Endothelial cell (in vitro differentiated cells): ENCODE results near the gene BCDIN3D. TPM values are rescaled to one million over a fixed set of nuclear protein-coding genes. Genes with fewer than 3 reads are reported as not detected.
A peak's percentile ranks its signal among the peaks of the same experiment; 100 is the strongest.

Source experiments
- DNase-seq: peaks from one replicate; pipeline ENCODE4 v3.0.0; 2021; ENCODE audit warnings: low spot score
- H3K27ac Mint-ChIP-seq: one replicate; pipeline ENCODE4 v1.8.0; 2021; ENCODE audit warnings: mixed read lengths, inconsistent platforms; ENCODE audit not compliant: unreplicated experiment
- H3K27me3 Mint-ChIP-seq: one replicate; pipeline ENCODE4 v1.8.0; 2021; ENCODE audit warnings: mild to moderate bottlenecking, moderate library complexity, mixed read lengths, inconsistent platforms; ENCODE audit not compliant: unreplicated experiment
- H3K36me3 Mint-ChIP-seq: one replicate; pipeline ENCODE4 v1.8.0; 2021; ENCODE audit warnings: mild to moderate bottlenecking, low read depth, mixed read lengths, inconsistent platforms; ENCODE audit not compliant: unreplicated experiment
- H3K4me1 Mint-ChIP-seq: one replicate; pipeline ENCODE4 v1.8.0; 2021; ENCODE audit warnings: mild to moderate bottlenecking, mixed read lengths, inconsistent platforms; ENCODE audit not compliant: unreplicated experiment
- H3K4me3 Mint-ChIP-seq: one replicate; pipeline ENCODE4 v1.8.0; 2021; ENCODE audit warnings: mild to moderate bottlenecking, mixed read lengths, inconsistent platforms; ENCODE audit not compliant: unreplicated experiment
- H3K9me3 Mint-ChIP-seq: one replicate; pipeline ENCODE4 v1.8.0; 2021; ENCODE audit warnings: mixed read lengths, inconsistent platforms; ENCODE audit not compliant: unreplicated experiment
- long read RNA-seq: library from polyadenylated mRNA; unstranded; transcript quantifications from one replicate; pipeline ENCODE4 v2.0.0, GENCODE V29; 2020; ENCODE audit not compliant: unreplicated experiment
- total RNA-seq: library from RNA; stranded (reverse); fragmentation: NEBNext Ultra II Directional; extraction: Animal tissue kit (Norgen Biotek cat#: 25700); gene quantifications from one replicate; pipeline ENCODE4 v1.2.1, GENCODE V29; 2021; ENCODE audit not compliant: unreplicated experiment
- TF ChIP-seq, protein P1 (sequence below): fragments of 200-600 bp; sonication (generic); IDR thresholded peaks from one replicate; pipeline ENCODE4 v1.5.0; 2021; ENCODE audit warnings: antibody characterized with exemption; ENCODE audit not compliant: unreplicated experiment

BCDIN3D gene, protein sequence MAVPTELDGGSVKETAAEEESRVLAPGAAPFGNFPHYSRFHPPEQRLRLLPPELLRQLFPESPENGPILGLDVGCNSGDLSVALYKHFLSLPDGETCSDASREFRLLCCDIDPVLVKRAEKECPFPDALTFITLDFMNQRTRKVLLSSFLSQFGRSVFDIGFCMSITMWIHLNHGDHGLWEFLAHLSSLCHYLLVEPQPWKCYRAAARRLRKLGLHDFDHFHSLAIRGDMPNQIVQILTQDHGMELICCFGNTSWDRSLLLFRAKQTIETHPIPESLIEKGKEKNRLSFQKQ
- 2.6 TPM for total RNA-seq
- long read RNA-seq, partial matches to known transcripts, result 0 of 2 reads
- long read RNA-seq, other reads (novel, unspliced or antisense), result 0 of 2 reads

DNA sequence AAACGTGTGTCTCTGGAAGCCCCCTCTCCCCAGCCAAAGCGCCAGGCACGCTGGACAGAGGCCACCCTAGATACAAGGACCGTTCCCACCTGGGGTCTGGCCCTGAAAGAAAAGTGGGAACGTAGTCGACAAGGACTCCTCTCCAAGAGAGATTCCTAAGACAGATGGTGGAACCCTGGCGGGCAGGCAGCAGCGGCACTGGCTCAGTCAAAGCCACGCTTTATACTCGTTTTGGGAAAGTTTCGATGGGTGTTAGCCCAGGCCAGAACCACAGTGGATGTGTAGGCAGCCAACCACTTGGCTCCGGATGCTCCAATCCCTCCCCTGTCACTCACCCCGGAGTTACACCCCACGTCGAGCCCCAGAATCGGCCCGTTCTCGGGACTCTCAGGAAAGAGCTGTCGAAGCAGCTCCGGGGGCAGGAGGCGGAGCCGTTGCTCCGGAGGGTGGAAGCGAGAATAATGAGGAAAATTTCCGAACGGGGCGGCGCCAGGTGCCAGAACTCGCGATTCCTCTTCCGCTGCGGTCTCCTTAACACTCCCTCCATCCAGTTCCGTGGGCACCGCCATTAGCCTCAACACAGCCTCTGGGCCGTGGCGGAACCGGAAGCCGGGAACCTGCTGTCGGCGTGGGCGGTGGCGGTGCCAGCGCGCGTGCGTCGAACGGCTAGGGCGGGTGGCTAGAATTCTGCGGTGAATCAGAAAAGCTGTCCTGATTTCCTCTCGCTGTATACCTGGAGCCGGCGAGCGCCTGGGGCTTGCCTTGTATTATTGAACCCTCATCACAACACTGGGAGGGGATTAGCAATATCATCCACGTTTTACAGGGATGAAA is at the start of gene BCDIN3D:
Gene BCDIN3D (minus strand): TSS at position 588 of the 834 bp plus-strand sequence. CDS start 19 bp downstream, at position 569.
- TF ChIP-seq, protein P1, sequence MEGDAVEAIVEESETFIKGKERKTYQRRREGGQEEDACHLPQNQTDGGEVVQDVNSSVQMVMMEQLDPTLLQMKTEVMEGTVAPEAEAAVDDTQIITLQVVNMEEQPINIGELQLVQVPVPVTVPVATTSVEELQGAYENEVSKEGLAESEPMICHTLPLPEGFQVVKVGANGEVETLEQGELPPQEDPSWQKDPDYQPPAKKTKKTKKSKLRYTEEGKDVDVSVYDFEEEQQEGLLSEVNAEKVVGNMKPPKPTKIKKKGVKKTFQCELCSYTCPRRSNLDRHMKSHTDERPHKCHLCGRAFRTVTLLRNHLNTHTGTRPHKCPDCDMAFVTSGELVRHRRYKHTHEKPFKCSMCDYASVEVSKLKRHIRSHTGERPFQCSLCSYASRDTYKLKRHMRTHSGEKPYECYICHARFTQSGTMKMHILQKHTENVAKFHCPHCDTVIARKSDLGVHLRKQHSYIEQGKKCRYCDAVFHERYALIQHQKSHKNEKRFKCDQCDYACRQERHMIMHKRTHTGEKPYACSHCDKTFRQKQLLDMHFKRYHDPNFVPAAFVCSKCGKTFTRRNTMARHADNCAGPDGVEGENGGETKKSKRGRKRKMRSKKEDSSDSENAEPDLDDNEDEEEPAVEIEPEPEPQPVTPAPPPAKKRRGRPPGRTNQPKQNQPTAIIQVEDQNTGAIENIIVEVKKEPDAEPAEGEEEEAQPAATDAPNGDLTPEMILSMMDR, result no peak
- Mint-ChIP-seq H3K36me3 (no peaks in the 10 kb centered on the region), H3K9me3 (no peaks in the 10 kb centered on the region), H3K4me1 (peaks cover 18% of the 10 kb centered on the region), H3K4me3 (peak within 1 kb of the TSS; percentile 93), H3K27ac (peak within 1 kb of the TSS; percentile 90), H3K27me3 (peaks cover 5% of the 10 kb centered on the region)
- peak; percentile 78 for DNase-seq

DNA sequence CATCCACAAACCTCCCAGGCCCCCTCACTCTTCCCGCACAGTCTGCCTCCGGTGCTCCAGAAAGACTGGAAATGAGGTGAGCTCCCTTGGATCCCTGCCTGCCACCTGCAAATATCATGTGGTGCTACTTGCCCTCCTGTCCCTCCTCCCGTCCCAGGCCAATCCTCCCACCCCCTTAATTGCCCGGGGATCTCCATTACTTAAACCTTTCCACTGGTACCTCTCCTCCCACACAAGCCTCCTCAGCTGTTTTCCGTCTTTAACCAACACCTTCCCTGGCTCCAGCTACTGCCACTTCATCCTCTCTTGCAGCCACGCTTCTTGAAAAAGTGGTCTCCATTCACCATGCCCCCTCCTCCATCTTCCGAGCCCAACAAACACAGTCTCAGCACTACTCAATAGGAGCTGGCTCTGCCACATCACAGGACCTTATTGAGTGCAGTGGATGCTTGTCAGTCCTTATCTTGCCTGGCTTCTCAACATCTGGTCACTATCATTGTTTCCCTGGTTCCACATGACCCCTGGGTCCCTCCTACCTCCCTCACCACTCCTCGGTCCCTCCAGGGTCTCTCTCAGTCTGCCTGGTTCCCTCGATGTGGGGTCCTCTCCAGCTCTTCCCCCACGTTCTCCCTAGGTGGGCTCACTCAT is 49.3 kb upstream of the BCDIN3D start:
- Mint-ChIP-seq H3K9me3 (no peaks in the 10 kb centered on the region), H3K27me3 (peaks cover 14% of the 10 kb centered on the region), H3K4me3 (no peak overlapping the region), H3K36me3 (peaks cover 6% of the 10 kb centered on the region), H3K4me1 (peaks cover 12% of the 10 kb centered on the region), H3K27ac (peak overlapping the region; percentile 49)
- TF ChIP-seq, protein P1, result no peak
- no peak for DNase-seq

DNA sequence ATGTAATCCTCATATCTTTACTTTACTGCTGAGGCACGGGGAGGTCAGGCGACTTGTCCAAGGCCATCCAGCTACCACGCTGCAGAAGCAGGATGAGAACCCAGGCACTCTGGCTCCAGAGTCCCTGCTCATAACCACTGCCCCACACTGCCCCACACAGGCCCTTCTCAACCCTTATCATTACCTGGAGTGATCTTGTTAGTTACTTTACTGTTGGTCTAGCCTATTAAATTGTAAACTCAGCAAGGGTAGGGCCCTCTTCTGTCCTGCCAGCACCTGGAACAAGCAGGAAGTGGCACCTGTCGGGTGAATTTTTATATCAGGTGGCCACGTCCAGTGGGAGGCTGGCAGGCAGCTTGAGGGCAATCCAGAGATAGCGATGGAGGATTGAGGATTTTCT is 48.6 kb upstream of the BCDIN3D start:
- no peak overlapping the region for H3K4me3 Mint-ChIP-seq

DNA sequence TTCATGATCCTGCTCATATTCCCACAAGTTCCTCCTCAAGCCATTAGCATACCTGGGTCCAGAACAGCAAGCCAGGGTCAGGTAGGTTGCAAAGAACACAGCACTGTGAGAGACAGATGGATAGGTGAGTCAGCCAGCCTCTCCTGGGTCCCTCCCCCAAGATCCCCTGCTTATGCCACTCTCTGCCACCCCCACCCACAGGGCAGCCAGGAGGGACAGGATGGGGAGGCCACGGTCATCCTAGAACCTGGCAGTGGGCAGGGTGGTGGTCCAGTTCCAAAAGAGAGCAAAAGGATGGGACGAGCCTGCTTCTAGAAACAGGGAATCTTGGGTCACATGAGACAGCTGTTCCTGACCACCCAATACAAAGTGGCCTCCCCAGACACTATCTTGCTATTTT is 48.1 kb upstream of the BCDIN3D start:
- no peak for DNase-seq
- no peaks in the 10 kb centered on the region for H3K9me3 Mint-ChIP-seq
- TF ChIP-seq, protein P1, result no peak
- peaks cover 6% of the 10 kb centered on the region for H3K36me3 Mint-ChIP-seq
- H3K27ac Mint-ChIP-seq, result no peak overlapping the region
- H3K4me1 Mint-ChIP-seq, result peaks cover 14% of the 10 kb centered on the region
- H3K4me3 Mint-ChIP-seq, result no peak overlapping the region
- peaks cover 14% of the 10 kb centered on the region for H3K27me3 Mint-ChIP-seq

More for the DNA sequence above, 48.6 kb upstream of the BCDIN3D start:
- H3K27me3 Mint-ChIP-seq, result peaks cover 14% of the 10 kb centered on the region
- TF ChIP-seq, protein P1, result no peak
- no peak overlapping the region for H3K27ac Mint-ChIP-seq
- H3K9me3 Mint-ChIP-seq, result no peaks in the 10 kb centered on the region
- peaks cover 6% of the 10 kb centered on the region for H3K36me3 Mint-ChIP-seq
- DNase-seq, result no peak
- H3K4me1 Mint-ChIP-seq, result peaks cover 15% of the 10 kb centered on the region
